Mononuclear cell (primary cell): ENCODE results near the gene CLDN9. TPM values are rescaled to one million over a fixed set of nuclear protein-coding genes. Genes with fewer than 3 reads are reported as not detected.

Experiments
- H3K27me3 ChIP-seq: 2 replicates; pipeline ENCODE4 v1.6.0; 2011; ENCODE audit warnings: low read length, control low read depth; ENCODE audit not compliant: insufficient read depth
- H3K4me1 ChIP-seq: 2 replicates; pipeline ENCODE4 v1.5.1; 2011; ENCODE audit warnings: mild to moderate bottlenecking, low read length, control low read depth; ENCODE audit not compliant: insufficient read depth
- H3K4me3 ChIP-seq: 2 replicates; pipeline ENCODE4 v1.5.1; 2011; ENCODE audit warnings: mild to moderate bottlenecking, low read length, moderate library complexity
- H3K9me3 ChIP-seq: 2 replicates; pipeline ENCODE4 v1.5.1; 2011; ENCODE audit warnings: low read depth, mild to moderate bottlenecking, control low read depth, low read length
- total RNA-seq: library from RNA; depleted of rRNA; stranded (reverse); fragments of >200 nt; gene quantifications from one replicate; pipeline ENCODE4 v1.2.3, GENCODE V29; 2012

Gene CLDN9
- total RNA-seq, 1 donor: not detected

- no peak overlapping the region for H3K4me3 ChIP-seq
- H3K27me3 ChIP-seq: no peaks in the 10 kb centered on the region
- peaks cover 31% of the 10 kb centered on the region for H3K4me1 ChIP-seq
- H3K9me3 ChIP-seq: no peaks in the 10 kb centered on the region
These were observed 30.8 kb upstream of the CLDN9 start for GRCh38 chr16:2981899-2982250.

DNA sequence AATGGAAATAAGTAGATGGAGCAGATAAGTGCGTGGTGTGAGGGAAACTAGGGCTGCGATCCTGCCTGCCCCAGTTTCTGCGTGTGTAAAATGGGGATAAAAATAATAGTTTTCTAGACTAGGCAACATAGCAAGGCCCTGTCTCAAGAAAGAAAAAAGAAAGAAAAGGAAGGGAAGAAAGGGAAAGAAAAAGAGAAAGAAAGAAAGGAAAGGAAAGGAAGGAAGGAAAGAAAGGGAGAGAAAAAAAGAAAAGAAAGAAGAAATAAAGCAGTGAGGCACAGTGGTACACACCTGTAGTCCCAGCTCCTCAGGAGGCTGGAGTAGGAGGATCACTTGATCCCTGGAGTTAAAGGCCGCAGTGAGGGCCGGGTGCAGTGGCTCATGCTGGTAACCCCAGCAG is 30.3 kb upstream of the CLDN9 start:
- Histone ChIP-seq H3K9me3 (no peaks in the 10 kb centered on the region), H3K4me3 (no peak overlapping the region), H3K27me3 (no peaks in the 10 kb centered on the region), H3K4me1 (peaks cover 31% of the 10 kb centered on the region)

GRCh38 chr16:2983706-2984136 is 29.0 kb upstream of the CLDN9 start:
- Histone ChIP-seq H3K4me1 (peaks cover 31% of the 10 kb centered on the region), H3K4me3 (no peak overlapping the region), H3K9me3 (no peaks in the 10 kb centered on the region), H3K27me3 (no peaks in the 10 kb centered on the region)

- H3K27me3 ChIP-seq: no peaks in the 10 kb centered on the region
- H3K9me3 ChIP-seq: no peaks in the 10 kb centered on the region
- no peak overlapping the region for H3K4me3 ChIP-seq
- peaks cover 20% of the 10 kb centered on the region for H3K4me1 ChIP-seq
These were observed 27.3 kb upstream of the CLDN9 start for GRCh38 chr16:2985462-2985861.

DNA sequence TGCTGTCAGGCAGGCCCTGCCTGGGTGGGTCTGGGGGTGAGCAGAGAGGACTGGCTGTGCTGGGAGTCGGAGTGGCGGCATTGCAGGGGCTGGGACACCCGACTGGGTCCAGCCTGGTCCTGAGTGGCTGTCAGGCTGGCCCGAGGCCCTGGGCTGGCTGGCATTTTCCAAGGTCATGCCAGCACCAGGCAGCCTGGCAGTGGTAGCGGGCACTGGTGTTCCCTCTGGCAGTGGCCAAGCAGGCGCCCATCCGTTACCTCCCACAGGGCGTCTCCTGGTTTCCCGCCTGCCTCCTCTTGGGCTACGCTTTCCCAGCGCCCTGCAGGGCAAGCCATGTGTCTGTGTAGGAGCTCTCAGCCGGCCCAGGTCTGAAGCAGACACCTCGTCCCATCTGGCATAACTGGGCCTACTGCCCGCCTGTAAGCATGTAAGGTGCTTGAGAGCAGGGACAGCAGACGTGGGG is 26.8 kb upstream of the CLDN9 start:
- Histone ChIP-seq H3K9me3 (no peaks in the 10 kb centered on the region), H3K4me3 (no peak overlapping the region), H3K27me3 (no peaks in the 10 kb centered on the region), H3K4me1 (peaks cover 17% of the 10 kb centered on the region)

GRCh38 chr16:2986623-2987188 is 26.0 kb upstream of the CLDN9 start:
- no peak overlapping the region for H3K4me3 ChIP-seq
- H3K4me1 ChIP-seq: peaks cover 12% of the 10 kb centered on the region
- no peaks in the 10 kb centered on the region for H3K27me3 ChIP-seq
- no peaks in the 10 kb centered on the region for H3K9me3 ChIP-seq

GRCh38 chr16:2987286-2987685 is 25.4 kb upstream of the CLDN9 start:
- Histone ChIP-seq H3K4me3 (no peak overlapping the region), H3K4me1 (peaks cover 12% of the 10 kb centered on the region), H3K9me3 (no peaks in the 10 kb centered on the region), H3K27me3 (no peaks in the 10 kb centered on the region)

DNA sequence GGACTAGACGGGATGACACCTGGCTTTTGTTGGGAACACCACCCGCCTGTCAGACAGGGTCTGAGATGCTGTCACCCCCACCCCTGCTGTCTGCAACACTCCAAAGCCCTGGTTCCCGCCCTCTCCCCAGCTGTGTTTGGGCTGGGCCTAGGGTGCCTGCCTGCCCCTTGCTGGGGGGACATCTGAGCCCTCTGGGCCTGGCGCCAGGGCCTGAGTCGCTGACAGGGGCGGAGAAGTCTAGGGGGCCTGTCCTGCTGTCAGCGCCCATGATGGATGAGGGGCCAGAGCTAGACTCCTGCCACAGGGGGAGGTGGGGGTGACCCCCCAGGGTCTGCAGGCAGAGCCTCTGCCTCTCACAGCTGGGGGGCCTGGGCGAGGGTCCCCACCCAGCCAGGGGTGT is 24.9 kb upstream of the CLDN9 start:
- Histone ChIP-seq H3K9me3 (no peaks in the 10 kb centered on the region), H3K27me3 (no peaks in the 10 kb centered on the region), H3K4me1 (peaks cover 12% of the 10 kb centered on the region), H3K4me3 (no peak overlapping the region)

DNA sequence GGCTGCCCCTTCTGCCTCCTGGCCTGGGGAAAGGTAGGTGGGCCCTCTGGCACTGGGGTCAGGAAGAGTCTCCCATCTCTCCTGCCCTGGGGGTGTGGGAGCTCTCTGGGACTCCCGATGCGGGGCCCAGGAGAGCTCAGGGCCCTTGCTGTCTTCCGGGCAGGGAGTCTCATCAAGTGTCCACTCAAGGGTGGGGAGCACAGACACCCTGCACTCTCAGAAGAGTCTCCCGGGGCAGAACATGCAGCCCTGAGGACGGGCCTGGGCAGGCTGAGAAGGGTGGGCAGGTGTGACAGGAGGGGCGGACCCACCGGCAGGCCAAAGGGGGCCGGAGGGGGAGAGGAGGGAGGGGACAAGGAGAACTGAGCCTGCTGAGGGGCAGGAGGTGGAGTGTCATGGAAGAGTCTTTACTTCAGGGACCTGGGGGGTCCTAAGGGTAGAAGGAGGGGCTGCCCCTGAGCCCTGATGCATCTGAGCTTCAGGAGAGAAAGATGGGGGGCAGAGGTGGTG is 24.1 kb upstream of the CLDN9 start:
- Histone ChIP-seq H3K4me3 (no peak overlapping the region), H3K4me1 (peaks cover 6% of the 10 kb centered on the region), H3K27me3 (no peaks in the 10 kb centered on the region)

GRCh38 chr16:2990891-2991290 is 21.8 kb upstream of the CLDN9 start:
- no peak overlapping the region for H3K4me3 ChIP-seq
- no peaks in the 10 kb centered on the region for H3K4me1 ChIP-seq
- H3K27me3 ChIP-seq: no peaks in the 10 kb centered on the region

More for the DNA sequence above, 24.1 kb upstream of the CLDN9 start:
- no peaks in the 10 kb centered on the region for H3K9me3 ChIP-seq

DNA sequence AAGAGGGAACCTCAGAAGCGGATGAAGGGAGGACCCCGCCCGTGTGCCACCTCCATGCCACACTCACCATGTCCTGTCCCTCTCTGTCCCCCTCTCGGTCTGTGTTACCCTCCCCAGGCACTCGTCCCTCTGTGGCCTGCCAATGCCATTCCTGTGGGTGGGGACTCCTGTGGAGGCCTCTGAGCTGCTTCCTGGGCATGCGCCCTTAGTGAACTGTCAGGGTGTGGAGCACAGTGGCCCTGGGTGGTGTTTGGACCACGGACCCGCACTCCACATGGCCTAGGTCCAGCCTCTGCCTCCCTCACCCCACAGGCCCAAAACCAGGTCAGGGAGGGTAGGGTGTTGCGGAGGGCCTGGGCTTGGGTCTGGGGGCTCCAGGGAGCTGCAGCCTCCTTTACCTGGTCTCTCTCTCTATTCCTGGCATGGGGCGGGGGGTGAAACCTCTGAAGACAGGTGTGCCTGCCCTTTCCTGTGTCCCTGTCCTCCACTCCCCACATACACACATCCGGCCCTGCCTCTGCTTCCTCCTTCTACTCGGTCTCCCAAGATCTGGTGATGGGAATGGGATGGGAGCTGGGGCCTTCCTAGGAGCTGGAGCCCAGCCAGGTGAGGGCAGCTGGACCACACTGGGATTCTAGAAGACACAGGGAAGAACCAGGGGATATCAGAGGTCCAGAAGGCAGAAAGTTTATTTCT is 21.0 kb upstream of the CLDN9 start:
- Histone ChIP-seq H3K9me3 (no peaks in the 10 kb centered on the region), H3K4me3 (no peak overlapping the region), H3K4me1 (no peaks in the 10 kb centered on the region), H3K27me3 (no peaks in the 10 kb centered on the region)

More at GRCh38 chr16:2990891-2991290, 21.8 kb upstream of the CLDN9 start:
- no peaks in the 10 kb centered on the region for H3K9me3 ChIP-seq

GRCh38 chr16:2992383-2993081 is 20.2 kb upstream of the CLDN9 start:
- no peak overlapping the region for H3K4me3 ChIP-seq
- no peaks in the 10 kb centered on the region for H3K9me3 ChIP-seq
- no peaks in the 10 kb centered on the region for H3K27me3 ChIP-seq
- H3K4me1 ChIP-seq: no peaks in the 10 kb centered on the region

GRCh38 chr16:2996298-2996697 is 16.4 kb upstream of the CLDN9 start:
- Histone ChIP-seq H3K4me1 (no peaks in the 10 kb centered on the region), H3K27me3 (no peaks in the 10 kb centered on the region)

GRCh38 chr16:2999929-3000328 is 12.8 kb upstream of the CLDN9 start:
- H3K4me3 ChIP-seq: no peak overlapping the region
- no peaks in the 10 kb centered on the region for H3K27me3 ChIP-seq
- H3K4me1 ChIP-seq: peaks cover 3% of the 10 kb centered on the region
- no peaks in the 10 kb centered on the region for H3K9me3 ChIP-seq

More at GRCh38 chr16:2996298-2996697, 16.4 kb upstream of the CLDN9 start:
- Histone ChIP-seq H3K9me3 (no peaks in the 10 kb centered on the region), H3K4me3 (no peak overlapping the region)

DNA sequence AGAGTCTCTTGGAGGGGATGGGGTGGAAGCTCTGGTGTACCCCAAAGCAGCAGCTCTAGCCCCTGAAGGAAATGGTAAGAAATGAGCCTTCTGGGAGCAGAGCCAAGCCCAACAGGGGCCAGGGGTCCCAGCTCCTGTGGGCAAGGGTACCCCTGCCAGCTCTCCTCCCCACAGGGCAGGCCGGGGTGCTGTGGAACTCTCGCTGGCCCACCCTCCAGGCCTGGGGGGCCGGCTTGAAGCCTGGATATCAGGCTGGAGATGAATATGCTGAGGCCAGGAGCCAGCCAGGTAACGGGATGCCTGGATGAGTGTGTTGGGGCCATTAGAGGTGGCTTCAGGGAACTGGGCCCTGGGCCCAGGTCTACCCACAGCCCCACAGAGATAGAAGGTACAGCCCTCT is 12.2 kb upstream of the CLDN9 start:
- Histone ChIP-seq H3K27me3 (no peaks in the 10 kb centered on the region), H3K4me1 (peaks cover 5% of the 10 kb centered on the region), H3K9me3 (no peaks in the 10 kb centered on the region), H3K4me3 (no peak overlapping the region)
